ENCODE data around the gene RDH11.

GRCh38 chr14:67653651-67654280 is 41.8 kb downstream of the RDH11 start:
- TF ChIP-seq, protein P1, sequence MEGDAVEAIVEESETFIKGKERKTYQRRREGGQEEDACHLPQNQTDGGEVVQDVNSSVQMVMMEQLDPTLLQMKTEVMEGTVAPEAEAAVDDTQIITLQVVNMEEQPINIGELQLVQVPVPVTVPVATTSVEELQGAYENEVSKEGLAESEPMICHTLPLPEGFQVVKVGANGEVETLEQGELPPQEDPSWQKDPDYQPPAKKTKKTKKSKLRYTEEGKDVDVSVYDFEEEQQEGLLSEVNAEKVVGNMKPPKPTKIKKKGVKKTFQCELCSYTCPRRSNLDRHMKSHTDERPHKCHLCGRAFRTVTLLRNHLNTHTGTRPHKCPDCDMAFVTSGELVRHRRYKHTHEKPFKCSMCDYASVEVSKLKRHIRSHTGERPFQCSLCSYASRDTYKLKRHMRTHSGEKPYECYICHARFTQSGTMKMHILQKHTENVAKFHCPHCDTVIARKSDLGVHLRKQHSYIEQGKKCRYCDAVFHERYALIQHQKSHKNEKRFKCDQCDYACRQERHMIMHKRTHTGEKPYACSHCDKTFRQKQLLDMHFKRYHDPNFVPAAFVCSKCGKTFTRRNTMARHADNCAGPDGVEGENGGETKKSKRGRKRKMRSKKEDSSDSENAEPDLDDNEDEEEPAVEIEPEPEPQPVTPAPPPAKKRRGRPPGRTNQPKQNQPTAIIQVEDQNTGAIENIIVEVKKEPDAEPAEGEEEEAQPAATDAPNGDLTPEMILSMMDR (IDR thresholded peaks at IDR 0.05; ENCODE audit: extremely low read depth in 1 of 2, insufficient read depth in 1 of 2, low read depth in 1 of 2, low read length in 2 of 2) = no peak
- TF ChIP-seq GATA2 (IDR thresholded peaks at IDR 0.05; ENCODE audit: insufficient read depth, insufficient read length, low read depth, low read length) (no peak), POLR2A (IDR thresholded peaks at IDR 0.05; ENCODE audit: low read depth, low read length) (no peak), EZH2 (IDR thresholded peaks at IDR 0.05; ENCODE audit: borderline replicate concordance, low read depth, low read length, severe bottlenecking) (no peak), POLR2AphosphoS5 (IDR thresholded peaks at IDR 0.05; ENCODE audit: insufficient read depth, low read depth, low read length) (no peak), JUN (IDR thresholded peaks at IDR 0.05; ENCODE audit: borderline replicate concordance, insufficient read depth, insufficient read length, low read depth) (no peak), MYC (IDR thresholded peaks at IDR 0.05; ENCODE audit: low read depth, low read length) (no peak), FOS (IDR thresholded peaks at IDR 0.05; ENCODE audit: borderline replicate concordance, insufficient read depth, low read length) (no peak)
- TF ChIP-seq, protein P2, sequence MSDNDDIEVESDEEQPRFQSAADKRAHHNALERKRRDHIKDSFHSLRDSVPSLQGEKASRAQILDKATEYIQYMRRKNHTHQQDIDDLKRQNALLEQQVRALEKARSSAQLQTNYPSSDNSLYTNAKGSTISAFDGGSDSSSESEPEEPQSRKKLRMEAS (IDR thresholded peaks at IDR 0.05; ENCODE audit: insufficient read depth, insufficient read length) = no peak

All from endothelial cell of umbilical vein (primary cell).